ENCODE results near the gene EPHB1.

DNA sequence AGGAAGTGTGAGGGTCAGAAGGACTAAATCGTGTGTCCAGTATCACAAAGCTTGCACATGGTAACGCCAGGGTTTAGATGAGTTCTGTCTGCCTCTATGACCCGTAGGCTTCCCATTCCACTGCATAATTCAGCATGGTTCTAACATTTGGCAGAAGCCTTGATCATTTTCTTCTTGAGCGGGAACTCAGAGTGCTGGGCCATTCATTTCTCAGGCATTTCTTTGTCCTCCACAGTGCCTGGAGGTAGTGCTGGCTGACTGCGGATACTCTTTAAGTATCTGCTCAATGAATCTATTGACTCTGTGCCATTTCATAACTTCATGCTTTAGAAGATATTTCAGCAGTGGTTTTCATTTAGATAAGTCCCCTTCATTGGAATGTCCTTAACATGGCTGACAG is 370.2 kb downstream of the EPHB1 start:
- TF ChIP-seq BACH2 (CRISPR knock-in tag; IDR thresholded peaks at IDR 0.05; ENCODE audit: borderline replicate concordance) = no peak
- TF ChIP-seq ARNTL (CRISPR knock-in tag; IDR thresholded peaks at IDR 0.05; ENCODE audit: borderline replicate concordance, low read depth) = no peak
- no peak for TF ChIP-seq RARB (CRISPR knock-in tag; IDR thresholded peaks at IDR 0.05)
- TF ChIP-seq, protein P1, sequence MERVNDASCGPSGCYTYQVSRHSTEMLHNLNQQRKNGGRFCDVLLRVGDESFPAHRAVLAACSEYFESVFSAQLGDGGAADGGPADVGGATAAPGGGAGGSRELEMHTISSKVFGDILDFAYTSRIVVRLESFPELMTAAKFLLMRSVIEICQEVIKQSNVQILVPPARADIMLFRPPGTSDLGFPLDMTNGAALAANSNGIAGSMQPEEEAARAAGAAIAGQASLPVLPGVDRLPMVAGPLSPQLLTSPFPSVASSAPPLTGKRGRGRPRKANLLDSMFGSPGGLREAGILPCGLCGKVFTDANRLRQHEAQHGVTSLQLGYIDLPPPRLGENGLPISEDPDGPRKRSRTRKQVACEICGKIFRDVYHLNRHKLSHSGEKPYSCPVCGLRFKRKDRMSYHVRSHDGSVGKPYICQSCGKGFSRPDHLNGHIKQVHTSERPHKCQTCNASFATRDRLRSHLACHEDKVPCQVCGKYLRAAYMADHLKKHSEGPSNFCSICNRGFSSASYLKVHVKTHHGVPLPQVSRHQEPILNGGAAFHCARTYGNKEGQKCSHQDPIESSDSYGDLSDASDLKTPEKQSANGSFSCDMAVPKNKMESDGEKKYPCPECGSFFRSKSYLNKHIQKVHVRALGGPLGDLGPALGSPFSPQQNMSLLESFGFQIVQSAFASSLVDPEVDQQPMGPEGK (CRISPR knock-in tag; IDR thresholded peaks at IDR 0.05; ENCODE audit: borderline replicate concordance) = no peak
- TF ChIP-seq ZFP30 (CRISPR knock-in tag; IDR thresholded peaks at IDR 0.05) = no peak
- TF ChIP-seq CSDC2 (CRISPR knock-in tag; IDR thresholded peaks at IDR 0.05) = no peak
- TF ChIP-seq GLIS3 (CRISPR knock-in tag; IDR thresholded peaks at IDR 0.05) = no peak

All from SK-N-SH treated with all-trans-retinoic acid at 6 μM for 48 hours (cell line).